MCF 10A (cell line): ENCODE measurements around the gene TM6SF1. TPM values are rescaled to one million over a fixed set of nuclear protein-coding genes. Genes with fewer than 3 reads are reported as not detected.
"Not testable (repeated sequence)": the region's sequence is repeated elsewhere in the genome, so short reads cannot be mapped to it uniquely, and the experiment has no call there.

Source experiments
- BruUV-seq: library from RNA; stranded (reverse); fragments of 400-500 nt; replicated peaks from 2 replicates; lab custom pipeline; 2021; lab: Mats Ljungman, UMichigan
- CTCF ChIA-PET: fragments of 300-600 bp; sonication (Branson Sonifier 250); formaldehyde crosslinking; extraction: SDS; loops from one replicate; lab custom pipeline; 2021; ENCODE audit warnings: antibody characterized with exemption, inconsistent platforms; lab: Yijun Ruan, JAX
- POLR2A ChIA-PET: fragments of 300-600, 350-650 bp; sonication (Branson Sonifier 250); formaldehyde crosslinking; extraction: SDS; loops from one replicate; lab custom pipeline; 2020; ENCODE audit warnings: antibody characterized with exemption, inconsistent platforms; lab: Yijun Ruan, JAX
- DNase-seq: peaks from one replicate; pipeline ENCODE4 v3.0.0-alpha.2; 2018; ENCODE audit not compliant: unreplicated experiment
- H3K27ac Mint-ChIP-seq: one replicate; pipeline ENCODE4 v1.8.0; 2022; ENCODE audit warnings: mild to moderate bottlenecking, low read depth, mixed read lengths; ENCODE audit not compliant: unreplicated experiment
- H3K27me3 Mint-ChIP-seq: one replicate; pipeline ENCODE4 v1.8.0; 2022; ENCODE audit warnings: mixed read lengths; ENCODE audit not compliant: insufficient read depth, unreplicated experiment
- H3K36me3 Mint-ChIP-seq: one replicate; pipeline ENCODE4 v1.8.0; 2022; ENCODE audit warnings: mild to moderate bottlenecking, moderate library complexity, mixed read lengths; ENCODE audit not compliant: insufficient read depth, unreplicated experiment
- H3K4me1 Mint-ChIP-seq: one replicate; pipeline ENCODE4 v1.8.0; 2022; ENCODE audit warnings: mixed read lengths; ENCODE audit not compliant: insufficient read depth, unreplicated experiment
- H3K4me3 Mint-ChIP-seq: one replicate; pipeline ENCODE4 v1.8.0; 2022; ENCODE audit warnings: mild to moderate bottlenecking, moderate library complexity, mixed read lengths; ENCODE audit not compliant: unreplicated experiment
- H3K9me3 Mint-ChIP-seq: one replicate; pipeline ENCODE4 v1.8.0; 2022; ENCODE audit warnings: mixed read lengths; ENCODE audit not compliant: unreplicated experiment
- intact Hi-C: fragments of 100-400 bp; cut with micrococcal nuclease; formaldehyde crosslinking; loops from 2 replicates; pipeline ENCODE4 v1.14.1; 2022
- total RNA-seq: library from RNA; stranded (reverse); gene quantifications from 2 replicates; pipeline ENCODE4 v1.2.3, GENCODE V29; 2022
- TF ChIP-seq, protein P1 (sequence below): fragments of 200-600 bp; IDR thresholded peaks from one replicate; pipeline ENCODE4 v1.8.0; 2022; ENCODE audit warnings: antibody characterized with exemption, mild to moderate bottlenecking; ENCODE audit not compliant: unreplicated experiment

TM6SF1 gene
- total RNA-seq, 1 experiment from 2014 or later = not detected

DNA sequence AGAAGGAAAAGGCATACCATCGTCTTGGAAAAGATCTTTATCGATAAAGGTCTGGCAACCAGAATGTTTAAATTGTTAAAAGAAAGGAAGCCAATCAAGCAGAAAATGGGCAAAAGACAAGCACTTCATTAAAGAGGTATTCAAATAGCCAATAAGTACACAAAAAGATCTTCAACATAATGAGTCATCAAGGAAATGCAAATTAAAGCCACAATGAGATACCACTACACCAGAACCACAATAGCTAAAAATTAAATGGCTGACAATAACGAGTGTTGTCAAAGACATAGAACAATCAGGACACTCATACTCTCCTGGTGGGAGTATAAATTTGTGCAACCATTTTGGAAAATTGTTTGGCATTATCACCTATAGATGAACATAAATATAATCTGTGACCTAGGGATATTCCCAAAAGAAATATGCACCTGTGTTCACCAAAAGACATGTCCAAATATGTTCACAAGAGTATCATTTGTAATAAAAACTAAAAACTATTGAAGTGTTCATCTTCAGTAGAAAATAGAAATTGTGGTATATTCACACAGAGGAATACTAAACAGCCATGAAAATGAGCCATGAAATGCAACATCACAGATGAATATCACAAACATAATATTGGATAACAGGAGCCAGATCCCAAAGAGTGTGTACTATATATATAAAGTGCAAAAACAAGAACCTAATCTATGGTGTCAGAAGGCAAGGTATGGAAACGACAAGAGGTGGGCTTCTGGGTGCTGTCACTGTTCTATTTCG is 26.0 kb upstream of the TM6SF1 start:
- Mint-ChIP-seq H3K9me3 (no peaks in the 10 kb centered on the region), H3K27ac (no peak overlapping the region), H3K4me3 (no peak overlapping the region), H3K36me3 (no peaks in the 10 kb centered on the region), H3K4me1 (no peaks in the 10 kb centered on the region), H3K27me3 (peaks cover 57% of the 10 kb centered on the region)
- CTCF ChIA-PET = no interaction called here
- no TSS peak for BruUV-seq
- no peak for DNase-seq
- POLR2A ChIA-PET = interaction anchor here (1.5 kb wide), 1 partner anchor 14 kb away, joined by 4 read pairs; no protein-coding TSS in a partner anchor
- intact Hi-C loops = no loop called here
- TF ChIP-seq, protein P1, sequence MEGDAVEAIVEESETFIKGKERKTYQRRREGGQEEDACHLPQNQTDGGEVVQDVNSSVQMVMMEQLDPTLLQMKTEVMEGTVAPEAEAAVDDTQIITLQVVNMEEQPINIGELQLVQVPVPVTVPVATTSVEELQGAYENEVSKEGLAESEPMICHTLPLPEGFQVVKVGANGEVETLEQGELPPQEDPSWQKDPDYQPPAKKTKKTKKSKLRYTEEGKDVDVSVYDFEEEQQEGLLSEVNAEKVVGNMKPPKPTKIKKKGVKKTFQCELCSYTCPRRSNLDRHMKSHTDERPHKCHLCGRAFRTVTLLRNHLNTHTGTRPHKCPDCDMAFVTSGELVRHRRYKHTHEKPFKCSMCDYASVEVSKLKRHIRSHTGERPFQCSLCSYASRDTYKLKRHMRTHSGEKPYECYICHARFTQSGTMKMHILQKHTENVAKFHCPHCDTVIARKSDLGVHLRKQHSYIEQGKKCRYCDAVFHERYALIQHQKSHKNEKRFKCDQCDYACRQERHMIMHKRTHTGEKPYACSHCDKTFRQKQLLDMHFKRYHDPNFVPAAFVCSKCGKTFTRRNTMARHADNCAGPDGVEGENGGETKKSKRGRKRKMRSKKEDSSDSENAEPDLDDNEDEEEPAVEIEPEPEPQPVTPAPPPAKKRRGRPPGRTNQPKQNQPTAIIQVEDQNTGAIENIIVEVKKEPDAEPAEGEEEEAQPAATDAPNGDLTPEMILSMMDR = no peak

DNA sequence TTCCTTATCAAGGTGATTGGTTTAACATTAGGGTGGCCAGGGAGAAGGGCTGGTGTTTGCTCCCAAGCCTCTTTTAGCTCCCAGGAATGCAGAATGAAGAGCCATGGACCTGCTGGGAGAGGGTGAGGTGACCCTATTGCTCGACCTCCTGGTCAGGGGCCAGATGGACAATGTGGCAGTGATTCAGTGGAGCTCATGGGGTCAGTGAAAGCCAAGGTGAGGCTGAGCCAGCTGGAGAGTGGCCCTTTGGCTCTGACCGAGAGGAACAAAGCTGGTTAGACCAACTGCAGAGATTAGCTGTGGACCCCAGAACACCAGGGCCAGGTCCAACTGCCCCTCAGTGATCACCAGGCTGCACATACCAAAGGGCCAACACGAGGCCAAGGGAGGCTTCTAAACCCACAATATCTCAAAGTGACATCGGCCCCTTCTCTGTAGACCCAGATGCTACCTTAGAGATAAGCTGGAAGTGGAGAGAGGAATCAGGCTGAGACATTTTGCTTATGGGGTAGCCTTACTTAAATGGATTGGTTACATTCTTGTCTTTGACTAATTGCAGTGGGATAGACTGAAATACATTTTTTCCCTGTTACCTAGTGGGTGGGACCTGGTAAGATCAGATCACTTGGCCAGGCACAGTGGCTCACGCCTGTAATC is 24.6 kb upstream of the TM6SF1 start:
- Mint-ChIP-seq H3K36me3 (no peaks in the 10 kb centered on the region), H3K27me3 (peaks cover 50% of the 10 kb centered on the region), H3K27ac (no peak overlapping the region), H3K4me3 (no peak overlapping the region), H3K4me1 (no peaks in the 10 kb centered on the region), H3K9me3 (no peaks in the 10 kb centered on the region)
- TF ChIP-seq, protein P1 = no peak
- no TSS peak for BruUV-seq
- ChIA-PET CTCF (interaction anchor here (0.7 kb wide), 1 partner anchor 12 kb away, joined by 3 read pairs; no protein-coding TSS in a partner anchor), POLR2A (interaction anchor here (0.5 kb wide), 1 partner anchor 138 kb away, joined by 3 read pairs; no protein-coding TSS in a partner anchor)
- no peak for DNase-seq
- intact Hi-C loops = no loop called here

DNA sequence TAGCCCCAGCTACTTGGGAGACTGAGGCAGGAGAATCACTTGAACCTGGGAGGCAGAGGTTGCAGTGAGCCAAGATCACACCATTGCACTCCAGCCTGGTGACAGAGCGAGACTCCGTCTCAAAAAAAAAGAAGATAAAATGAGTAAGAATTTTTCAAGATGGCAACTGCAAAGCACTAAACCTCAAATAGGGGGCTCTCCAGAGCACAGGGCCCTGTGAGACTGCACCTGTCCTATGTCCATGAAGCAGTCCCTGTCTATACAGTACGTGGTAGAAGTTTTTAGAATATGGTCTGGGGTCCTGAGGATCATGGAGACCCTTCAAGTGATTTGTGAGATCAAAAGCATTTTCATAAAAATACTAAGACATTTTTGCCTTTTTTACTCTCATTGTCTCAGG is 22.0 kb upstream of the TM6SF1 start:
- BruUV-seq, CTCF ChIA-PET, H3K36me3 Mint-ChIP-seq, H3K27ac Mint-ChIP-seq, H3K9me3 Mint-ChIP-seq, POLR2A ChIA-PET, H3K4me3 Mint-ChIP-seq, H3K4me1 Mint-ChIP-seq, DNase-seq, intact Hi-C loops: not testable (repeated sequence)
- H3K27me3 Mint-ChIP-seq = peaks cover 37% of the 10 kb centered on the region

DNA sequence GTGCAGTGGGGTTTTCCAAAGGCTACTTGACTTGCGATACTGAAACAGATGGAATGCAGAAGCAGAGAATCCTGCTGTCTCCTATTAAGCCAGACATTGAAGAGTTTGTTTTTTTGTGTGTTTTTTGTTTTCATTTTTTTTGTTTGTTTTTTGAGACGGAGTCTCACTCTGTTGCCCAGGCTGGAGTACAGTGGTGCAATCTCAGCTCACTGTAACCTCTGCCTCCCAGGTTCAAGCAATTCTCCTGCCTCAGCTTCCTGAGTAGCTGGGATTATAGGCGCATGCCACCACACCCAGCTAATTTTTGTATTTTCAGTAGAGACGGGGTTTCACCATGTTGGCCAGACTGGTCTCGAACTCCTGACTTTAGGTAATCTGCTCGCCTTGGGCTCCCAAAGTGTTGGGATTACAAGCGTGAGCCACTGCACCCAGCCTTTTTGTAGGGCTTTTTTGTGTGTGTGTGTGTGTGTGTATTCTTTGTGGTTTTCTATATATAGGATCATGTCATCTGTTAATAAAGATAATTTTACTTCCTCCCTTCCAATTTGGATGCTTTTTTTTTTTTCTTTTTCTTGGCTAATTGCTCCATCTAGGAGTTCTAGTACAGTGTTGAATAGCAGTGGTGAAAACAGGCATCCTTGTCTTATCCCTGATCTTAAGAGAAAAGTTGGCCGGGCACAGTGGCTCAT is 21.4 kb upstream of the TM6SF1 start:
- H3K9me3 Mint-ChIP-seq, DNase-seq, H3K36me3 Mint-ChIP-seq, H3K4me3 Mint-ChIP-seq, CTCF ChIA-PET, BruUV-seq, H3K27ac Mint-ChIP-seq, H3K4me1 Mint-ChIP-seq, intact Hi-C loops, POLR2A ChIA-PET: not testable (repeated sequence)
- peaks cover 31% of the 10 kb centered on the region for H3K27me3 Mint-ChIP-seq
